ENCODE results near the gene NSG2. TPM values are rescaled to one million over a fixed set of nuclear protein-coding genes. Genes with fewer than 3 reads are reported as not detected.

NSG2 gene
- total RNA-seq, result not detected
- long read RNA-seq, result 0 reads

DNA sequence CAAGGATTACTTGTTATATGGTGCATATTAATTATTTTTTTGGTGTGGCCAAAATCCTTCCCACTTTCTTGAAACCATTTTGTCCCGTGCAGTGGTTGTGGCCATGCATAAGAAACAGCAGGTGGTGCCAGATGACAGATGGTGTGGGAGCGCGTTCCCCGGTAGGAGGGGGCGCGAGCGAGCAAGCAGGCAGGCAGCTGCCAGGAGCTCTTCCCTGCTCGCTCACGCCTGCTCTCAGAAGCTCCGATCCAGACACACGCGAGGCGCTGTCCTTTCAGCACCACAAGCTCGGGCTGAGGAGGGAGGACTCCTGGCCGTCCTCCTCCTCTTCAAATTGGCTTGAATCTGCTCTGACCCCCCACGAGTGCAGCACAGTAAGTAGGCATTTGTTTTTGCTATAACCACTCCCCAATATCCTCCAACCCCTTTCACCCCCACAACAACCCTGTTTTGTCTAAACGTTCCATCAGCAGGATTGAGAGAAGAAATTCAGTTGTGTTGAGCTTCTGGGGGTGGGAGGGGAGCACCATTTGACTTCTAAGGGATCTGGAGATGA, at the start of gene NSG2:
NSG2 (plus strand) TSS at position 237 of the 556 bp plus-strand sequence. CDS start 1,050 bp downstream, outside the sequence.
- TF ChIP-seq, protein P1, sequence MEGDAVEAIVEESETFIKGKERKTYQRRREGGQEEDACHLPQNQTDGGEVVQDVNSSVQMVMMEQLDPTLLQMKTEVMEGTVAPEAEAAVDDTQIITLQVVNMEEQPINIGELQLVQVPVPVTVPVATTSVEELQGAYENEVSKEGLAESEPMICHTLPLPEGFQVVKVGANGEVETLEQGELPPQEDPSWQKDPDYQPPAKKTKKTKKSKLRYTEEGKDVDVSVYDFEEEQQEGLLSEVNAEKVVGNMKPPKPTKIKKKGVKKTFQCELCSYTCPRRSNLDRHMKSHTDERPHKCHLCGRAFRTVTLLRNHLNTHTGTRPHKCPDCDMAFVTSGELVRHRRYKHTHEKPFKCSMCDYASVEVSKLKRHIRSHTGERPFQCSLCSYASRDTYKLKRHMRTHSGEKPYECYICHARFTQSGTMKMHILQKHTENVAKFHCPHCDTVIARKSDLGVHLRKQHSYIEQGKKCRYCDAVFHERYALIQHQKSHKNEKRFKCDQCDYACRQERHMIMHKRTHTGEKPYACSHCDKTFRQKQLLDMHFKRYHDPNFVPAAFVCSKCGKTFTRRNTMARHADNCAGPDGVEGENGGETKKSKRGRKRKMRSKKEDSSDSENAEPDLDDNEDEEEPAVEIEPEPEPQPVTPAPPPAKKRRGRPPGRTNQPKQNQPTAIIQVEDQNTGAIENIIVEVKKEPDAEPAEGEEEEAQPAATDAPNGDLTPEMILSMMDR (IDR thresholded peaks at IDR 0.05), result peak; percentile 43
- DNase-seq (peak; percentile 86), ATAC-seq (peak; percentile 95)
- H3K4me1 ChIP-seq, result no peaks in the 10 kb centered on the region
- H3K9me3 ChIP-seq, result no peaks in the 10 kb centered on the region
- H3K27me3 ChIP-seq, result peaks cover 12% of the 10 kb centered on the region
- no peaks in the 10 kb centered on the region for H3K36me3 ChIP-seq
- no peak within 1 kb of the TSS for H3K4me3 ChIP-seq
- intact Hi-C loops (cut with DNase I), result loop anchor here (10.0 kb wide), 1 partner anchor 269 kb away; no protein-coding TSS in a partner anchor
- H3K27ac ChIP-seq, result no peak within 1 kb of the TSS

GRCh38 chr5:173997331-173997730, 48.2 kb upstream of the NSG2 start:
- no peak overlapping the region for H3K27ac ChIP-seq
- ATAC-seq (no peak), DNase-seq (no peak)
- H3K27me3 ChIP-seq, result peaks cover 4% of the 10 kb centered on the region
- no peaks in the 10 kb centered on the region for H3K9me3 ChIP-seq
- H3K4me3 ChIP-seq, result no peak overlapping the region
- TF ChIP-seq, protein P1 (IDR thresholded peaks at IDR 0.05), result no peak
- H3K36me3 ChIP-seq, result no peaks in the 10 kb centered on the region
- no peaks in the 10 kb centered on the region for H3K4me1 ChIP-seq
- intact Hi-C loops (cut with DNase I), result no loop called here

DNA sequence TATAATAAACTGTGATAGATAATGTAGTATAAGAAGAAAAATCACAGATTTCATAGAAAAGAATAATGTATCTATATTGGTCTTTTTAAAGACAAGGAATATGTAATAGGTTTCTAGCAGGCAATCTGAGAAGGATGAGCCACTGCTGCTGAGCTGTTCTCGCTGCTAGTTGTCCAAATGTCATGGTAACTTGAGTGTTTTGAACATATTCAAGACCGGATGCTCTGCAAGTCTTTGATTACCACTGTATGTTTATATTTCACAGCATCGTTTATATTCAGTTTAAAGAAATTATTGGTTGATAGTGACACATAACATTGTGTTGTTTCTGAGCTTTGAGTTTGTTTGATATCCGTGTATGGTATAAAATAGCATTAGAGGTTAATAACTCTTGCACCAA, 47.0 kb upstream of the NSG2 start:
- intact Hi-C loops (cut with DNase I), result no loop called here
- Histone ChIP-seq H3K36me3 (no peaks in the 10 kb centered on the region), H3K4me3 (no peak overlapping the region), H3K9me3 (no peaks in the 10 kb centered on the region), H3K4me1 (no peaks in the 10 kb centered on the region), H3K27me3 (peaks cover 4% of the 10 kb centered on the region), H3K27ac (no peak overlapping the region)
- no peak for DNase-seq
- no peak for ATAC-seq
- TF ChIP-seq, protein P1 (IDR thresholded peaks at IDR 0.05), result no peak

GRCh38 chr5:174000076-174000475, 45.4 kb upstream of the NSG2 start:
- no peaks in the 10 kb centered on the region for H3K36me3 ChIP-seq
- TF ChIP-seq, protein P1 (IDR thresholded peaks at IDR 0.05), result no peak
- no peak overlapping the region for H3K4me3 ChIP-seq
- DNase-seq (no peak), ATAC-seq (no peak)
- intact Hi-C loops (cut with DNase I), result no loop called here
- no peaks in the 10 kb centered on the region for H3K4me1 ChIP-seq
- no peaks in the 10 kb centered on the region for H3K9me3 ChIP-seq
- peaks cover 4% of the 10 kb centered on the region for H3K27me3 ChIP-seq
- no peak overlapping the region for H3K27ac ChIP-seq

GRCh38 chr5:174003795-174004194, 41.7 kb upstream of the NSG2 start:
- Histone ChIP-seq H3K9me3 (no peaks in the 10 kb centered on the region), H3K27ac (no peak overlapping the region), H3K4me3 (no peak overlapping the region), H3K36me3 (no peaks in the 10 kb centered on the region), H3K27me3 (peaks cover 4% of the 10 kb centered on the region), H3K4me1 (no peaks in the 10 kb centered on the region)
- ATAC-seq (no peak), DNase-seq (no peak)
- TF ChIP-seq, protein P1 (IDR thresholded peaks at IDR 0.05), result no peak
- intact Hi-C loops (cut with DNase I), result no loop called here

- no peak for ATAC-seq
- no peaks in the 10 kb centered on the region for H3K36me3 ChIP-seq
- TF ChIP-seq, protein P1 (IDR thresholded peaks at IDR 0.05), result no peak
- no peak for DNase-seq
- no peaks in the 10 kb centered on the region for H3K27me3 ChIP-seq
- no peaks in the 10 kb centered on the region for H3K4me1 ChIP-seq
- H3K9me3 ChIP-seq, result no peaks in the 10 kb centered on the region
- intact Hi-C loops (cut with DNase I), result no loop called here
- no peak overlapping the region for H3K27ac ChIP-seq
- H3K4me3 ChIP-seq, result no peak overlapping the region
Measured at GRCh38 chr5:174008922-174009321, 36.6 kb upstream of the NSG2 start.
